Tongue (tissue), 2 donors: ENCODE results near the gene TBC1D4. TPM values are rescaled to one million over a fixed set of nuclear protein-coding genes. Genes with fewer than 3 reads are reported as not detected.
A peak's percentile ranks its signal among the peaks of the same experiment; 100 is the strongest.
"Not testable (repeated sequence)": the region's sequence is repeated elsewhere in the genome, so short reads cannot be mapped to it uniquely, and the experiment has no call there.

Experiments
- DNase-seq: peaks from one replicate; pipeline ENCODE4 v3.0.0-alpha.2; 2015
- total RNA-seq: library from RNA; depleted of rRNA; stranded (reverse); fragments of >200 nt; gene quantifications from one replicate; pipeline ENCODE4 v1.2.3, GENCODE V29; 2014

TBC1D4 gene
- total RNA-seq, 1 donor from 2014 or later, result 37.4 TPM

DNA sequence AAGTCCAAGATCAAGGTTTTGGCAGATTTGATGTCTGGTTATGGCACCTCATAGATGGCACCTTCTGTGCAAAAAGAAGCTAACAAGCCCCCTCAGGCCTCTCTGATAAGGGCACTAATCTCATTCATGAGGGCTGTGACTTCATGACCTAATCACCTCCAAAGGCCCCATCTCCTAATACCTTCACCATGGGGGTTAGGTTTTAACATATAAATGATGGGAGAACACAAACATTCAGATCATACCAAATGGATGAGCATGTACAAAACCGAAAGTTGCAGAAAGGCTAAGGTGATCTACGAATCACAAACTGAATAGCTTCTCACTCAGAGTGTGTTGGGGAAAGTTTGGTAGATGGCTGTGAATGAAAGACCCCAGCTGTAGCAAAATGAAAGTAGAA lies 217.4 kb downstream of the TBC1D4 start:
- no peak for DNase-seq

GRCh38 chr13:75263741-75264407 lies 218.1 kb downstream of the TBC1D4 start:
- DNase-seq, result no peak

DNA sequence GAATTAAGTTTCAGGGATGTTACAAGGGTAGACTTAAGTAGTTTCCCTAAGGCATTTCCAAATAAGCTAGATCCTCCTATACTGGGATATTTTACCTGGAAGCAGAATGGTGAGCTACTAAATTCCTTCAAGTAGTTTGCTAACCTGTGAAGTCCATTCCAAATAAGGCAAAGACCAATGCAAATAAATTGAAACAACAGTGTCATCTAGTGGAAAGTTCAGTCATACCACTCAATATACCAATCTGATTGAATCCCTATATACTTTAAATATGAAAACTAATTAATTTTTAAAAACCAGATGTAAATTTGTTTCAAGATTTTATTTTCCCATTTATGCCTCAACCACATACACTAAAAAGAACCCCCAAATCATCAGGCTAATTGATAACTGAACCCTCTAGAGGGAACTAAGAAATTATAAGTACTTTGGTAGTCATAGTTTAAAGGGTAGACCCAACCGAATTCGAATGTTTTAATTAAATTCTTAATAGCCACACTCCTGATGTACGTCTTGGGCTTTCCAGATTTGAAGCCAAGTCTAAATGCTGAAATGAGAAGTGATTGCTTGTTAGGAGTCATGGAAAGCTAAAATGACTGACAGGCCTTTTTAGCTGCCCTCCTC lies 223.7 kb downstream of the TBC1D4 start:
- peak; percentile 73 for DNase-seq

DNA sequence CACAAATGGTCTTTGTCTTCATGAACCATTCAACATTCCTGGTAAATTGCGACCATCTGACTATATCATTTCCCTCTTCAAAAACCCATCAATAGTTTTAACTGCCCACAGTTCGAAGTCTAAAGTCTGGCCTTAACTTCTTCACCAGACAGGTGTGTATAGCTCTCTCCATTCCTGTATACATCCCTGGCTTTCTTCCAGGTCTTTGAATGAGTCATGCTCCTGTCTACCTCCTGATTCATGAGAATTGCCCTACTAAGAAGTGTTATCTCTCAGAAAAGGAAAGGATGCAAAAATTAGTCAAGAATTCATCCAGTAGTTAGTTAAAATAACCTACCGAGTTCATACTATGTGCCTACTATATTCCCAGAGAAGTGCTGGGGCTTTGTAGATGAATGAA lies 225.0 kb downstream of the TBC1D4 start:
- DNase-seq, result no peak

- DNase-seq, result no peak
These were observed 226.3 kb downstream of the TBC1D4 start for GRCh38 chr13:75255653-75256052.

GRCh38 chr13:75255147-75255546 lies 226.8 kb downstream of the TBC1D4 start:
- DNase-seq, result no peak

DNA sequence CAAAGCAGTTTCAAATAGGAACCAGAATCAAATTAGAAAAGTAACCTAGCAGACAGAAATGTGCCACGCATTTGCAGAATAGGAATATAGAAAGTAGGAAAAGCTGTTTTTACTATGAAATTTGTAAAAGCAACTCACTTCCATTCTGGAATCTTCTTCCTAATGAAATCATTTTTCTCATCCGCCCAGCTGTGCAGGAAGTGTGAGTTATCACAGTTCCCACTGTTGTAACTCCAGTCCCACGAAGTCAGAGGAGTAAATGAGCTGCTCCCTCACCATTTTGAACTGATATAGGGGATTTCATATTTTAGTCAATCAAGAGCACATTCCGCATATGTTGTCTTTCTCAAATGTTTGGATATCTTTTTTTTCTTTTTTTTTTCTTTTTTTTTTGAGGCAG lies 230.8 kb downstream of the TBC1D4 start:
- no peak for DNase-seq

- DNase-seq, result no peak
These were observed 231.3 kb downstream of the TBC1D4 start for GRCh38 chr13:75250526-75251178.

- not testable (repeated sequence) for DNase-seq
These were observed 236.4 kb downstream of the TBC1D4 start for GRCh38 chr13:75245578-75245977.

GRCh38 chr13:75240240-75240639 lies 241.7 kb downstream of the TBC1D4 start:
- DNase-seq, result not testable (repeated sequence)

GRCh38 chr13:75236774-75237173 lies 245.2 kb downstream of the TBC1D4 start:
- DNase-seq, result no peak

Other genes starting within 250 kb of the TBC1D4 start
- gene COMMD6, start 55.7 kb upstream of the TBC1D4 start, total RNA-seq, result 24.4 TPM
- gene UCHL3, start 67.6 kb upstream of the TBC1D4 start, total RNA-seq, result 18.5 TPM
- gene LMO7, start 154.2 kb upstream of the TBC1D4 start, total RNA-seq, result 340 TPM